Gastrocnemius medialis (tissue), 4 donors: ENCODE results near the gene SUFU. TPM values are rescaled to one million over a fixed set of nuclear protein-coding genes. Genes with fewer than 3 reads are reported as not detected.
A peak's percentile ranks its signal among the peaks of the same experiment; 100 is the strongest.

ENCODE experiments used
- ATAC-seq, 2 donors: fragments of 150-250 bp; one replicate each; pipeline ENCODE4 v1.9.1; 2016
- DNase-seq, 2 donors: peaks; one replicate each; pipeline ENCODE4 v3.0.0-alpha.2; 2019
- H3K27ac ChIP-seq, 4 donors: fragments of 200-600 bp; sonication (generic); 1 replicate in 1 of 4; 2 replicates in 3 of 4; pipeline ENCODE4 v1.5.1; 2016 to 2018; ENCODE audit warnings: mild to moderate bottlenecking in 2 of 4, moderate library complexity in 1 of 4
- H3K27me3 ChIP-seq, 3 donors: fragments of 200-600 bp; sonication (generic) in 2 of 3; 1 replicate in 1 of 3; 2 replicates in 2 of 3; pipeline versions ENCODE4 v1.5.1 to v1.6.0; 2016 to 2019; ENCODE audit warnings: mild to moderate bottlenecking in 1 of 3, moderate library complexity in 1 of 3
- H3K36me3 ChIP-seq, 2 donors: fragments of 200-600 bp; sonication (generic) in 1 of 2; one replicate each; pipeline ENCODE4 v1.5.1; 2017 to 2018
- H3K4me1 ChIP-seq, 2 donors: fragments of 200-600 bp; sonication (generic) in 1 of 2; one replicate each; pipeline ENCODE4 v1.5.1; 2016 to 2017; ENCODE audit warnings: mild to moderate bottlenecking in 2 of 2
- H3K4me3 ChIP-seq, 4 donors: fragments of 200-600 bp; sonication (generic) in 3 of 4; 1 replicate in 1 of 4; 2 replicates in 3 of 4; pipeline ENCODE4 v1.5.1; 2016 to 2019; ENCODE audit warnings: mild to moderate bottlenecking in 2 of 4
- H3K9me3 ChIP-seq, 3 donors: fragments of 200-600 bp; sonication (generic) in 2 of 3; 1 replicate in 1 of 3; 2 replicates in 2 of 3; pipeline ENCODE4 v1.5.1; 2016 to 2019
- POLR2A ChIP-seq, 2 donors: fragments of 450-650 bp; IDR thresholded peaks; one replicate each; pipeline ENCODE4 v1.6.1; 2017; ENCODE audit warnings: antibody characterized with exemption in 2 of 2, mild to moderate bottlenecking in 2 of 2, moderate library complexity in 2 of 2
- in situ Hi-C, 4 donors: fragments of 200-750 bp; cut with MboI; loops; one replicate each; pipeline versions ENCODE4 v1.15.0 to v1.8.0; 2017; ENCODE audit warnings: low sequenced_read_pairs in 4 of 4
- intact Hi-C: fragments of 100-400 bp; cut with DNase I; formaldehyde crosslinking; loops from one replicate; pipeline ENCODE4 v1.15.1; 2023; ENCODE audit warnings: low total_unique reads
- total RNA-seq, 4 donors: library from RNA; depleted of rRNA; stranded (reverse); fragments of >200 nt; gene quantifications; one replicate each; pipeline versions ENCODE4 v1.1.0 to v1.2.3, GENCODE V29; 2016
- TF ChIP-seq, protein P1 (sequence below), 5 experiments: fragments of 450-650 bp in 3 of 5; fragments of 200-600 bp in 2 of 5; sonication (generic) in 2 of 5; IDR thresholded peaks in 4 of 5; conservative IDR thresholded peaks in 1 of 5; 1 replicate in 4 of 5; 2 replicates in 1 of 5; pipeline ENCODE4 v1.5.1; 2016 to 2019; ENCODE audit warnings: antibody characterized with exemption in 5 of 5, mild to moderate bottlenecking in 3 of 5, moderate library complexity in 3 of 5

The SUFU gene
- total RNA-seq, 4 donors from 2014 or later = 7.3 to 11.8 (median 7.9) TPM

DNA sequence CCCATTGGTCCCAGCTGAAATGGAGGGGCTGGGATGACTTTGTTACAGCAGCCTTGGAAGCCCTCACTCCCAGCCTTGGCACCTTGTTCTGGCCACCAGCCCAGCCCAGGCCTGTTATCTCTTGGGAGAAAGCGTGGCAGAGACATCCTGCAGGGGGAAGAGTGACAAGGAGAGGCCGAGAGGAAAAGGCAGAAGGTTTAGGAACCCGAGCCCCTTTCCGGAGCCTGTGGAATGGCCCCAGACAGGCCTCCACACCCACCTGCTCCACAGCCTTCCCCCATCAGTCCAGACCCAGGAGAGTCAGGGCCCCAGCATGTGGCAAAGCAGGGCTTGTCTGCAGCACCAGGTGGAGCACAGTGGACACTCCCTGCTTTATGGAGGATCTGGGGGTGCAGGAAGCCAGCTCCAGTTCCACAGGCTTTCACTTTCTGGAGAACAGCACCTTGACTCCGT is 116.4 kb downstream of the SUFU start:
- intact Hi-C loops = loop anchor here (2.0 kb wide), 1 partner anchor 23 kb away; no protein-coding TSS in a partner anchor
- DNase-seq (peak in 1 of 2 donors; percentile 40), ATAC-seq (no peak)
- in situ Hi-C loops = no loop called here
- Histone ChIP-seq H3K27ac (peak overlapping the region; percentile 51 to 89 (median 70)), H3K27me3 (no peaks in the 10 kb centered on the region), H3K4me3 (no peak overlapping the region), H3K9me3 (no peaks in the 10 kb centered on the region), H3K36me3 (no peaks in the 10 kb centered on the region), H3K4me1 (peaks cover 69 to 70% of the 10 kb centered on the region in 2 donors)
- TF ChIP-seq, protein P1, sequence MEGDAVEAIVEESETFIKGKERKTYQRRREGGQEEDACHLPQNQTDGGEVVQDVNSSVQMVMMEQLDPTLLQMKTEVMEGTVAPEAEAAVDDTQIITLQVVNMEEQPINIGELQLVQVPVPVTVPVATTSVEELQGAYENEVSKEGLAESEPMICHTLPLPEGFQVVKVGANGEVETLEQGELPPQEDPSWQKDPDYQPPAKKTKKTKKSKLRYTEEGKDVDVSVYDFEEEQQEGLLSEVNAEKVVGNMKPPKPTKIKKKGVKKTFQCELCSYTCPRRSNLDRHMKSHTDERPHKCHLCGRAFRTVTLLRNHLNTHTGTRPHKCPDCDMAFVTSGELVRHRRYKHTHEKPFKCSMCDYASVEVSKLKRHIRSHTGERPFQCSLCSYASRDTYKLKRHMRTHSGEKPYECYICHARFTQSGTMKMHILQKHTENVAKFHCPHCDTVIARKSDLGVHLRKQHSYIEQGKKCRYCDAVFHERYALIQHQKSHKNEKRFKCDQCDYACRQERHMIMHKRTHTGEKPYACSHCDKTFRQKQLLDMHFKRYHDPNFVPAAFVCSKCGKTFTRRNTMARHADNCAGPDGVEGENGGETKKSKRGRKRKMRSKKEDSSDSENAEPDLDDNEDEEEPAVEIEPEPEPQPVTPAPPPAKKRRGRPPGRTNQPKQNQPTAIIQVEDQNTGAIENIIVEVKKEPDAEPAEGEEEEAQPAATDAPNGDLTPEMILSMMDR (IDR thresholded peaks at IDR 0.05 in 4 of 5, conservative IDR thresholded peaks at IDR 0.05 in 1 of 5) = no peak
- TF ChIP-seq POLR2A (IDR thresholded peaks at IDR 0.05) = no peak

DNA sequence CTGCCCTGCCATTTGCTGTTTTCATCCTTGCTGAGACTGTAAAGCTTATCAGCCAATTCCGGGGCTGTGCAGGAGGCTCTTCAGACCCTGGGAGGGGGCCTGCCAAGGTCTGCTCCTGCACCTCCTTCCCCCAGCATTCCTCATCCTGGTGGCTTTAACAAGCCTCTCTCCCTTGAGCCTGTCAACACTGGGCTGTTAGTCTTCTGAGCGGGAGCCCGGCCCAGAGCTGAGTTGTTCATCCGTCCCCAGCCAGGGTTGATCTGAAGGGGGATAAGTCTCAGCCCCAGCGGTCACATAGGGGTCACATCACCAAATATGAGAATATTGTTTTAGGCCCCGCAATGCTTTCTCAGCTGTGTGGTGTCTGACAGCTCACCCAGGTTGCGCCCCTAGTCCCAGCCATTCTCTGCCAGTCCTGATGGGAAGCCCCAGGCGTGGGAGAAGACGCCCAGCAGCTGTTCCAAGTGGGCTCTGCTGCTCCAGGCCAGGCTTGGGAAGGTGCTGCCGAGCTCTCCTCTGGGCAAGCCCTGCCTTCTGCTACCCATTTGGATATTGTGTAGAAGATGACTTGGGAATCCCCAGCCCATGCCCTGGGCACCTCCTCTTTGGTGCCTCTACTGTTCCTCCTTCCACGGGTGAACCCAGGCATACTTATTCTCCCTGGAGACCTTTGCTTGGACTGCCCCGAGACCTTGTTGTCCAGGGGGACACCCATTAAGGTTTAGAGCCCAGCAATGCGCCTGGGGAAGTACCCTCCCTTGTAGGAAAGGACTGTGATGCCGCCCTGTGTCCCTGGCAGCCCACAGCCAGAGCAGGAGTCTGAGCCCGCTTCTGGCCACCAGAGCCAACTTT is 117.0 kb downstream of the SUFU start:
- peak overlapping the region; percentile 20 to 89 (median 66) for H3K27ac ChIP-seq
- no peaks in the 10 kb centered on the region for H3K36me3 ChIP-seq
- DNase-seq = no peak
- in situ Hi-C loops (no loop called here), intact Hi-C loops (loop anchor here (2.0 kb wide), 1 partner anchor 22 kb away; no protein-coding TSS in a partner anchor)
- H3K9me3 ChIP-seq = no peaks in the 10 kb centered on the region
- H3K4me1 ChIP-seq = peaks cover 63 to 67% of the 10 kb centered on the region in 2 donors
- H3K27me3 ChIP-seq = no peaks in the 10 kb centered on the region
- H3K4me3 ChIP-seq = no peak overlapping the region
- TF ChIP-seq POLR2A (IDR thresholded peaks at IDR 0.05) = no peak
- TF ChIP-seq, protein P1 (IDR thresholded peaks at IDR 0.05 in 4 of 5, conservative IDR thresholded peaks at IDR 0.05 in 1 of 5) = no peak
- ATAC-seq = no peak

DNA sequence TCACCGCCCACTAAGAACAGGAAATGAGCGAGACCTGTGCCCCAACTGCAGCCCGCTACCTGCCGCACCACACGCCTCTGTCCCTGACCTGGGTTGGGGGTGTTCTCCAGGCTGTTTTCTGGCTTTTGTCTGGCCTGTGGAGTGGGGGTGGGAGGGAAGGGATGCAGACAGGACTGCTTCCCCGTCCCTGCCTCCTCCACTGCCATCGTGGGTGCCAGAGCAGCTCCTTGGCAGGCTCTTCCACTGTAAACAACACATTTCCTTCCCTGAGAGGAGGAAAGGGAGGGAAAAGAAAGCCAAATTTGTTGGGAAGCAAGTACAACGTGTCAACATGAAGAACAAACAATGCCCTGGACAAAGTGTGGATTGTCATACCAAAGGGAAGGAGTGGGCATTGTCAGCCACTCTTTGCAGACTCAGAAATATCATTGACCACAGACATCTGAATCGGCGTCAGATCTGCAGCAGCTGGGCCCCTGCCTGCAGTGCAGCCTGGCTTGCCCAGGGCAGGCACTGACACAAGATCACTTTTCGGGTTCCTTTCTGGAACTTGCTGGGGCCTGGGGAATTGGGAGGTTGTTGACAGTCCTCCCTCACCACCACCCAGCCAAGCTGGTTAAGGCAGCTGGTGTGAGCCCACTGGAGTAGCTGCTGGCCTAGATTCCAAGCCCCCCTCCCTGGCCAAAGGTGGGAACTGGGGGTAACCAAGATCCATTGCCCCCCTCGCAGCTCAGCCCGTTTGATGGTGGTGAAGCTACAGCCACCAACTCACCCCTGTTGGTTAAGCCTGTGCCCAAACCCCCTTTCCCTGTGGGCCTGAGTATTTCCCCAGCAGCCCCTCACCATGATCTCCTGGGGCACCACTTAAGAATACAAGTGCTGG is 117.9 kb downstream of the SUFU start:
- TF ChIP-seq POLR2A (IDR thresholded peaks at IDR 0.05) = no peak
- TF ChIP-seq, protein P1 (IDR thresholded peaks at IDR 0.05 in 4 of 5, conservative IDR thresholded peaks at IDR 0.05 in 1 of 5) = no peak
- no peak overlapping the region for H3K4me3 ChIP-seq
- peak overlapping the region; percentile 20 to 89 (median 54) for H3K27ac ChIP-seq
- H3K27me3 ChIP-seq = no peaks in the 10 kb centered on the region
- H3K4me1 ChIP-seq = peaks cover 63 to 67% of the 10 kb centered on the region in 2 donors
- DNase-seq (no peak), ATAC-seq (no peak)
- intact Hi-C loops = loop anchor here (2.0 kb wide), 1 partner anchor 21 kb away; no protein-coding TSS in a partner anchor
- in situ Hi-C loops = no loop called here
- no peaks in the 10 kb centered on the region for H3K36me3 ChIP-seq
- no peaks in the 10 kb centered on the region for H3K9me3 ChIP-seq

DNA sequence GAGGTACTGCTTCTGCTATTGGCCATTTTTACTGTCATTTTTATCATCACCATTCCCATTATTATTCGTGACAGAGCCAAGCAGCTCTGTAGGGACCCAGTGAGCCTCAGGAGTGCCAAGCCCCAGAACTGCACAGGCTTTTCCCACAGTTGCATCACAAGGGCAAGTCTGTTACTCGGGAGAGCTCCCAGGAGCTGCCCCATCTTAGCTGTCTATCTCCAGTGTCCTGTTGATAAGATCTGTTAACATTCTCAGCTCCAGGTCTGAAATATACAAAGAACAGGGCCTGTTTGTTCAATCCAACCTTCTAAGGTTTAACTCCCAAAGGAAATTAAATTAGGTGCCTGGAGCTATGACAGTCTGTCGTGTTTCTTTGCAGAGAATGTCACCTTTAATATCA is 120.3 kb downstream of the SUFU start:
- TF ChIP-seq, protein P1 (IDR thresholded peaks at IDR 0.05 in 4 of 5, conservative IDR thresholded peaks at IDR 0.05 in 1 of 5) = no peak
- no peak for TF ChIP-seq POLR2A (IDR thresholded peaks at IDR 0.05)
- no peaks in the 10 kb centered on the region for H3K27me3 ChIP-seq
- H3K9me3 ChIP-seq = no peaks in the 10 kb centered on the region
- intact Hi-C loops = no loop called here
- H3K27ac ChIP-seq = no peak overlapping the region
- in situ Hi-C loops = no loop called here
- no peaks in the 10 kb centered on the region for H3K36me3 ChIP-seq
- H3K4me1 ChIP-seq = peaks cover 60 to 67% of the 10 kb centered on the region in 2 donors
- no peak for ATAC-seq
- H3K4me3 ChIP-seq = no peak overlapping the region
- no peak for DNase-seq
